H1 (cell line): Measurements from ENCODE around the gene MAML3.

Experiments used
- ATF3 ChIP-seq: IDR thresholded peaks from 2 replicates; pipeline ENCODE4 v1.6.1; 2011; ENCODE audit warnings: low read depth, mild to moderate bottlenecking, low read length; ENCODE audit not compliant: insufficient read depth
- CTCF ChIP-seq, 3 experiments: IDR thresholded peaks; 1 replicate in 2 of 3; 2 replicates in 1 of 3; pipeline versions ENCODE4 v1.5.1 to v1.6.1; 2011; ENCODE audit warnings: low read length in 3 of 3, mild to moderate bottlenecking in 3 of 3, inconsistent platforms in 2 of 3, low read depth in 1 of 3, moderate library complexity in 1 of 3; ENCODE audit not compliant: insufficient read depth in 1 of 3; ENCODE audit errors: control extremely low read depth in 1 of 3
- EP300 ChIP-seq, 2 experiments: IDR thresholded peaks; 1 replicate in 1 of 2; 2 replicates in 1 of 2; pipeline ENCODE4 v1.6.1; 2011 to 2012; ENCODE audit warnings: low read depth in 2 of 2, low read length in 2 of 2, mild to moderate bottlenecking in 2 of 2, borderline replicate concordance in 1 of 2, inconsistent platforms in 1 of 2, moderate library complexity in 1 of 2
- EZH2 ChIP-seq: fragments of 200-600 bp; sonication (generic); IDR thresholded peaks from 2 replicates; pipeline ENCODE4 v1.7.1; 2012; ENCODE audit warnings: low read depth, mild to moderate bottlenecking, moderate library complexity, low read length, inconsistent platforms; ENCODE audit not compliant: severe bottlenecking
- POLR2A ChIP-seq, 2 experiments: IDR thresholded peaks; 1 replicate in 1 of 2; 2 replicates in 1 of 2; pipeline ENCODE4 v1.6.1; 2011; ENCODE audit warnings: low read depth in 2 of 2, low read length in 2 of 2, mild to moderate bottlenecking in 2 of 2; ENCODE audit errors: control extremely low read depth in 1 of 2
- POLR2AphosphoS5 ChIP-seq: IDR thresholded peaks from 2 replicates; pipeline ENCODE4 v1.6.1; 2011; ENCODE audit warnings: low read depth, low read length
- SIN3A ChIP-seq, 2 experiments: IDR thresholded peaks in 1 of 2; conservative IDR thresholded peaks in 1 of 2; 2 replicates each; pipeline ENCODE4 v1.6.1; 2011 to 2012; ENCODE audit warnings: low read length in 2 of 2, improper control_type of control experiment in 1 of 2, low read depth in 1 of 2, mild to moderate bottlenecking in 1 of 2
- TCF12 ChIP-seq: IDR thresholded peaks from 2 replicates; pipeline ENCODE4 v1.6.1; 2011; ENCODE audit warnings: low read depth, mild to moderate bottlenecking, low read length
- ZNF274 ChIP-seq: IDR thresholded peaks from 2 replicates; pipeline ENCODE4 v1.7.0; 2012; ENCODE audit warnings: low read length, borderline replicate concordance; ENCODE audit errors: extremely low read depth

- TF ChIP-seq ZNF274 (no peak), EZH2 (no peak), CTCF (IDR thresholded peaks at IDR 0.05; ENCODE audit: control extremely low read depth in 1 of 3, insufficient read depth in 1 of 3, low read depth in 1 of 3, low read length in 3 of 3) (no peak), SIN3A (conservative IDR thresholded peaks at IDR 0.05 in 1 of 2, IDR thresholded peaks at IDR 0.05 in 1 of 2; ENCODE audit: low read depth in 1 of 2, low read length in 2 of 2) (no peak), POLR2A (IDR thresholded peaks at IDR 0.05; ENCODE audit: control extremely low read depth in 1 of 2, low read depth in 2 of 2, low read length in 2 of 2) (no peak), ATF3 (no peak), TCF12 (no peak), POLR2AphosphoS5 (no peak), EP300 (IDR thresholded peaks at IDR 0.05; ENCODE audit: borderline replicate concordance in 1 of 2, low read depth in 2 of 2, low read length in 2 of 2) (no peak)
Observed at GRCh38 chr4:139954512-139954911, 199.5 kb downstream of the MAML3 start.
